Sigmoid colon (tissue), 7 donors: ENCODE results near the gene ANTXRL. TPM values are rescaled to one million over a fixed set of nuclear protein-coding genes. Genes with fewer than 3 reads are reported as not detected.
"Not testable (repeated sequence)": the region's sequence is repeated elsewhere in the genome, so short reads cannot be mapped to it uniquely, and the experiment has no call there.

ENCODE experiments used
- DNase-seq: peaks from one replicate; pipeline ENCODE4 v3.0.0-alpha.2; 2019
- H3K27ac ChIP-seq, 4 donors: fragments of 200-600 bp; sonication (generic); one replicate each; pipeline ENCODE4 v1.5.1; 2016 to 2019; ENCODE audit warnings: mild to moderate bottlenecking in 1 of 4
- H3K27me3 ChIP-seq, 3 donors: fragments of 200-600 bp; sonication (generic); one replicate each; pipeline ENCODE4 v1.5.1; 2019; ENCODE audit warnings: mild to moderate bottlenecking in 1 of 3
- H3K36me3 ChIP-seq, 4 donors: fragments of 200-600 bp; sonication (generic); one replicate each; pipeline ENCODE4 v1.5.1; 2016 to 2019
- H3K4me1 ChIP-seq, 4 donors: fragments of 200-600 bp; sonication (generic); one replicate each; pipeline ENCODE4 v1.5.1; 2017 to 2019
- H3K4me3 ChIP-seq, 4 donors: fragments of 200-600 bp; sonication (generic); one replicate each; pipeline ENCODE4 v1.5.1; 2017 to 2019; ENCODE audit warnings: mild to moderate bottlenecking in 2 of 4, moderate library complexity in 1 of 4
- H3K9me3 ChIP-seq, 4 donors: fragments of 200-600 bp in 3 of 4; sonication (generic) in 3 of 4; one replicate each; pipeline versions ENCODE4 v1.5.1 to v1.6.1; 2013 to 2019
- EP300 ChIP-seq, 4 donors: sonication (generic); formaldehyde crosslinking; IDR thresholded peaks; one replicate each; pipeline ENCODE4 v1.6.1; 2017; ENCODE audit warnings: antibody characterized with exemption in 4 of 4
- POLR2A ChIP-seq, 2 donors: fragments of 450-650 bp; IDR thresholded peaks; one replicate each; pipeline ENCODE4 v1.6.1; 2016; ENCODE audit warnings: antibody characterized with exemption in 2 of 2, mild to moderate bottlenecking in 2 of 2, moderate library complexity in 2 of 2
- POLR2AphosphoS5 ChIP-seq, 4 donors: sonication (generic); formaldehyde crosslinking; IDR thresholded peaks; one replicate each; pipeline ENCODE4 v1.6.1; 2017; ENCODE audit warnings: antibody characterized with exemption in 4 of 4
- WGBS, 2 donors: extraction: QIAGEN DNeasy Blood & Tissue Kit; methylation state at CpG; one replicate each; pipeline ENCODE4 v1.1.7; 2013; 5-methylcytosine and 5-hydroxymethylcytosine counted together
- intact Hi-C: fragments of 100-400 bp; cut with DNase I; formaldehyde crosslinking; loops from one replicate; pipeline ENCODE4 v1.15.1; 2023
- polyA plus RNA-seq, 3 donors: library from polyadenylated mRNA; stranded (reverse); fragments of 200-250 nt; gene quantifications; one replicate each; pipeline ENCODE4 v1.2.3, GENCODE V29; 2013
- total RNA-seq, 4 donors: library from RNA; depleted of rRNA; stranded (reverse); fragments of >200 nt; gene quantifications; one replicate each; pipeline ENCODE4 v1.1.0, GENCODE V29; 2016
- TF ChIP-seq, protein P1 (sequence below), 4 experiments: fragments of 450-650 bp in 3 of 4; fragments of 200-600 bp in 1 of 4; IDR thresholded peaks; one replicate each; pipeline ENCODE4 v1.5.1; 2016 to 2019; ENCODE audit warnings: antibody characterized with exemption in 4 of 4, mild to moderate bottlenecking in 3 of 4, moderate library complexity in 2 of 4
- donor health status: healthy with polysubstance abuse.
- donor health status: Bipolar disorder and iron deficiency.
- donor health status: healthy.

The ANTXRL gene
- total and polyA plus RNA-seq, 7 donors, result not detected

DNA sequence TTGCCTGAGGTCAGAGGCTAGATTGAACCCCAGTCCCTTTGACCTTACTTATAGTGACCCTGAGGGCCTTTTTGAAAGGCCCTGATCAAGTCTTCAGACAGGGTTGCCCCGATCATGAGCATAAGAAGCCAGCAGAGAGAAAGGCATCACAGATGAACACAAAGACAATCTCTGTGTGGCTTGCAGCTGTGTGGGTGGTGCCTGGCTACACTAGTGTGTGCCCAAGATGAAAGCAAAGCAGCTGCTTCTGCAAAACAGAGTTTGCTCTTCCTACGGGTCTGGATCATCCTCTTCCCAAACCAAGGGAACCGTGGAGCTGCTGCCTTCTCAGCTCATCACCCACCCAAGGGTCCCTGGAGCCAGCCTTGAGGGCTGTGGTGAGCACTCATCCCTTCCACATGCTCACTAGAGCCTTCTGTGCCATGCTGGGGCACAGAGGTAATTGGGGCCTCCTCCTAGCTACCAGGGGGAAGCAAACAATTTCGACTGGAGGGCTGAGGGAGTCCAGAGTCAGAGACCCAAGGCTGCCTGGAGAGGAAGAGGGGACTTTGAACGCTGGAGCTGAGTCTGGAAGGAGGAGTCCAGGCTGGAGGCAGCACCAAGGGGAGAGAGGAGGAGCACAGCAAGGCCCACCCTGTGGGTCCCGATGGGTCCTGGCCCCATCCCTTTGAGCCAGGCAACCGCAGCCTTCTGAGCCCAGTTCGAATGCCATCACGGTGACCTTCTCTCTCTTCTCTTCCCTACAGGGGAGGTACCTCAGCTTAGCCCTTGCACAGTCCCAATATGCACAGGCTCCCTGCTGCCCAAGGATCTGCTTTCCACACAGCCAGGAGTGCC lies 42.3 kb downstream of the ANTXRL start:
- intact Hi-C loops, result no loop called here
- WGBS, 2 donors, result 73 to 75% methylated on average over 9 of the region's 9 CpGs

DNA sequence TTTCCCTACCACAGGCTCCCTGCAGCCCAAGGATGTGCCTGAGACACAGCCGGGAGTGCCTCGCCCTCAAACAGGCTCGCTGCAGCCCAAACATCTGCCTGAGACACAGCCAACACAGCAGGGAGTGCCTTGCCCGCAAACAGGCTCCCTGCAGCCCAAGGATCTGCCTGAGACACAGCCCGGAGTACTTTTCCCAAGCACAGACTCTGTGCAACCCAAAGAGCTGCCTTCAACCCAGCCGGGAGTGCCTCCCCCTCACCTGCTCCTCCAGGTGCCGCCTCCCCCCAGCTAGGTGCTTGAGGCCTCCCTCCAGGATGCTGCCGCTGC lies 42.9 kb downstream of the ANTXRL start:
- no peak for TF ChIP-seq POLR2AphosphoS5 (IDR thresholded peaks at IDR 0.05)
- no peak for TF ChIP-seq EP300 (IDR thresholded peaks at IDR 0.05)
- TF ChIP-seq, protein P1, sequence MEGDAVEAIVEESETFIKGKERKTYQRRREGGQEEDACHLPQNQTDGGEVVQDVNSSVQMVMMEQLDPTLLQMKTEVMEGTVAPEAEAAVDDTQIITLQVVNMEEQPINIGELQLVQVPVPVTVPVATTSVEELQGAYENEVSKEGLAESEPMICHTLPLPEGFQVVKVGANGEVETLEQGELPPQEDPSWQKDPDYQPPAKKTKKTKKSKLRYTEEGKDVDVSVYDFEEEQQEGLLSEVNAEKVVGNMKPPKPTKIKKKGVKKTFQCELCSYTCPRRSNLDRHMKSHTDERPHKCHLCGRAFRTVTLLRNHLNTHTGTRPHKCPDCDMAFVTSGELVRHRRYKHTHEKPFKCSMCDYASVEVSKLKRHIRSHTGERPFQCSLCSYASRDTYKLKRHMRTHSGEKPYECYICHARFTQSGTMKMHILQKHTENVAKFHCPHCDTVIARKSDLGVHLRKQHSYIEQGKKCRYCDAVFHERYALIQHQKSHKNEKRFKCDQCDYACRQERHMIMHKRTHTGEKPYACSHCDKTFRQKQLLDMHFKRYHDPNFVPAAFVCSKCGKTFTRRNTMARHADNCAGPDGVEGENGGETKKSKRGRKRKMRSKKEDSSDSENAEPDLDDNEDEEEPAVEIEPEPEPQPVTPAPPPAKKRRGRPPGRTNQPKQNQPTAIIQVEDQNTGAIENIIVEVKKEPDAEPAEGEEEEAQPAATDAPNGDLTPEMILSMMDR (IDR thresholded peaks at IDR 0.05), result no peak
- no peak for TF ChIP-seq POLR2A (IDR thresholded peaks at IDR 0.05)
- Histone ChIP-seq H3K9me3 (no peaks in the 10 kb centered on the region), H3K36me3 (no peaks in the 10 kb centered on the region), H3K4me1 (no peaks in the 10 kb centered on the region), H3K27me3 (no peaks in the 10 kb centered on the region), H3K4me3 (no peak overlapping the region), H3K27ac (no peak overlapping the region)
- intact Hi-C loops, result no loop called here
- DNase-seq, result no peak
- WGBS, 2 donors, result 49 to 73% methylated on average over 8 of the region's 8 CpGs

More for the DNA sequence above, 42.3 kb downstream of the ANTXRL start:
- Histone ChIP-seq H3K27ac (no peak overlapping the region), H3K4me1 (no peaks in the 10 kb centered on the region), H3K27me3 (no peaks in the 10 kb centered on the region), H3K4me3 (no peak overlapping the region), H3K36me3 (no peaks in the 10 kb centered on the region), H3K9me3 (no peaks in the 10 kb centered on the region)
- no peak for TF ChIP-seq POLR2A (IDR thresholded peaks at IDR 0.05)
- TF ChIP-seq, protein P1 (IDR thresholded peaks at IDR 0.05), result no peak
- no peak for TF ChIP-seq POLR2AphosphoS5 (IDR thresholded peaks at IDR 0.05)
- no peak for TF ChIP-seq EP300 (IDR thresholded peaks at IDR 0.05)
- no peak for DNase-seq

DNA sequence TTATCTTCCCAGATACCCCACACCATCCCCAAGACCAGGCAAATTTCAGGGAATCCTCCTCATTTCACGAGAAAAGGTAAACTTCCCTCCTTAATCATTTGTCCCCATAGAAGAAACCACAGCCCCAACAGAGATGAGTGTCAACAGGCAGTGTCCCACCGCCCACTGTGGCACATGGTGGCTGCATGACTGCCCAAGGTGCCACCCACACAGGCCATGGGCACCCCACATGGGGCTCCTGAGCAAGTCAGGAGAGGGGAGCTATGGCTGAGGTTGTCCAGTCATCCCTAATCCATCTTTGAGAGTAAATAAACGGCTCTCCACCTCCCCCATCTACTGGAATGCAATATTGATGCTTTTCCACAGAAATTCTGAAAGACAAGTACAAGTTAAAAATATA lies 44.1 kb downstream of the ANTXRL start:
- no peaks in the 10 kb centered on the region for H3K36me3 ChIP-seq
- intact Hi-C loops, result no loop called here
- H3K4me3 ChIP-seq, result no peak overlapping the region
- TF ChIP-seq EP300 (IDR thresholded peaks at IDR 0.05) (no peak), POLR2A (IDR thresholded peaks at IDR 0.05) (no peak), POLR2AphosphoS5 (IDR thresholded peaks at IDR 0.05) (no peak)
- TF ChIP-seq, protein P1 (IDR thresholded peaks at IDR 0.05), result no peak
- DNase-seq, result no peak
- H3K27me3 ChIP-seq, result no peaks in the 10 kb centered on the region
- no peaks in the 10 kb centered on the region for H3K4me1 ChIP-seq
- no peak overlapping the region for H3K27ac ChIP-seq
- WGBS, 2 donors, result 77 to 82% methylated on average over 3 of the region's 3 CpGs
- H3K9me3 ChIP-seq, result no peaks in the 10 kb centered on the region

DNA sequence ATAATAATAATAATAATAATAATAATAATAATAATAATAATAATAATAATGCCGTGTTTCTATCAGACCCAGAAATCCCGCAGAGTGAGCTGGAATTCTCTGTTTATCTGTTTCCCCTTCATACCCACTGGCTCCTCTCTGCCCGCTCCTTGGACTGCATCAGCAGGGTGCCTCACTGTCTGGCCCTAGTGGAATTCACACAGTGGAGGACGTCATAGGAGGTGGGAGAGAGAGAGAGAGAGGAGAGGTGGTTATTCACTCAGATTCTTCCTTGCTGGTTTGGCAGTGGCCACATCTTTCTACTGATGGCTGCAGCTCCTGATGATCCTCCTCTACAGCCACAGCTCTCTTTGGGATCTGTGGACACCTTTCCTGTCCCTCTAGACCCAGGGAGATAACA lies 78.7 kb downstream of the ANTXRL start:
- 72 to 94% methylated on average over 2 to 3 of the region's 4 CpGs for WGBS, 2 donors
- H3K27ac ChIP-seq, DNase-seq, H3K36me3 ChIP-seq, H3K9me3 ChIP-seq, H3K4me3 ChIP-seq, intact Hi-C loops, H3K4me1 ChIP-seq, H3K27me3 ChIP-seq: not testable (repeated sequence)

DNA sequence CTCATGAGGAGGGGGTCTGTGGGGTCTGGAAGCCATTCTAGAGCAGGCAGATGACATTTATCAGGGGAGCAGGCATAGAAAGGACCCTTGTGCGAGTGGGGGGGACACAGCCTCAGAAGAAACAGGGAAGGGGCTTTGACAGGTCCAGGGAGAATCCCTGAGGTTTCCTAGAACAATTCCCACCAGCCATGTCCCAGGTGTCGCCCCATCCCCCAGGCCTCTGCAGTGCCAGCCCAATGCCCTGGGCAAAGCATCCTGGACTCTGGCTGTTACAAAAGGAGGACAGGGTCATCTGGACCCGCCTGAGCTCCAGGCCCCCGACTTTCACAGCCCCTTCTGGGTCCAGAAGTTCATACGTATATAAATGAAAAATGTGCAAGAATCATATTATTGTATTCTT lies 80.4 kb downstream of the ANTXRL start:
- intact Hi-C loops, result not testable (repeated sequence)

DNA sequence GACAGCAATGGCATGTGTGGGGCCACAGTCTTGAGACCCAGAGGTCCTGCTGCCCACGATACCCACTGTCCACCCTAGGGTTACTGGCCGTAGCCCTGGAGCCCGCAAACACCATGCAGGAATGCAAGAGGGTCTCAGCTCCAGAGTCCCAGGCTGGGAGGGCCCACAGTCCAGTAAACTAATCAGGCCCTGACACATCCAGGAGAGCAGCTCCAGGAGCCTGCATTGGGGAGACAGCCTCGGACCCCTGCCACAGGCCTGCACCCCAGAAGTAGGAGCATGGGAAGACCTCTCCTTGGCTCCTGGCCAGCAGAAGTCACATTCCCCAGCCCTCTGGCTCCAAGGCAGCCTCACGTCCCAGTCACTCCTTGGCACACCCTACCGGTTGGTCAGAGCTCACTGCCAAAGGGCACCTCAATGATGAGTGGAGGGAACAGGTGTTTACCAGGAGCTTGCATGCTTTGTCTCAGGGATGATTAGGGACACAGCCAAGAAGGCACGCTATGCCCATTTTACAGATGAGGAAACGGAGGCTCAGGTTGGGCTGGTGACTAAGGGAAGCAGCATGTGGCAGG lies 81.0 kb downstream of the ANTXRL start:
- H3K9me3 ChIP-seq, H3K4me1 ChIP-seq, intact Hi-C loops, H3K4me3 ChIP-seq, H3K27me3 ChIP-seq, H3K36me3 ChIP-seq, DNase-seq, H3K27ac ChIP-seq: not testable (repeated sequence)
- 72 to 89% methylated on average over 6 of the region's 8 CpGs for WGBS, 2 donors

More for the DNA sequence above, 80.4 kb downstream of the ANTXRL start:
- H3K27ac ChIP-seq, DNase-seq, H3K4me3 ChIP-seq, H3K4me1 ChIP-seq, H3K9me3 ChIP-seq, H3K36me3 ChIP-seq, H3K27me3 ChIP-seq: not testable (repeated sequence)
- 87% methylated on average over 2 of the region's 5 CpGs; no CpG with 5 or more reads in 1 of the 2 donors for WGBS, 2 donors

DNA sequence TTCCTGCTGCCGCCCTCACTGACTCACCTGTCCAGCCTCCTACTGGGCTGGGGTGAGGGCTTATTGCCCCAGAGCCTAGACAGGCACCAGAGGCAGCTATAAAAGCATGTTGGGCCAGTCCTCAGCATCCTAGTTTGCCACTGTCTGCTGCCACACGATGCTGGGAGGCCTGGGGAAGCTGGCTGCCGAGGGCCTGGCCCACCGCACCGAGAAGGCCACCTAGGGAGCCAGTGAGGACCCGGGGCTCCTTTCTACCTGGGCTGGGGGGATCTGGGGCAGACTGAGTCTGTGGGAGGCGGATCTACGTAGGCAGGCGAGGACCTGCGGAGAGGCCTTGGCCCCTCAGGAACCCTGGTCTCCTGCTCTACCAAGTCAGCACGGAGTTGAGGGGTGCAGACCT lies 82.2 kb downstream of the ANTXRL start:
- intact Hi-C loops, H3K27me3 ChIP-seq, H3K27ac ChIP-seq, H3K36me3 ChIP-seq, H3K9me3 ChIP-seq, H3K4me1 ChIP-seq, H3K4me3 ChIP-seq, DNase-seq: not testable (repeated sequence)
- WGBS, 2 donors, result 90 to 94% methylated on average over 10 of the region's 11 CpGs

DNA sequence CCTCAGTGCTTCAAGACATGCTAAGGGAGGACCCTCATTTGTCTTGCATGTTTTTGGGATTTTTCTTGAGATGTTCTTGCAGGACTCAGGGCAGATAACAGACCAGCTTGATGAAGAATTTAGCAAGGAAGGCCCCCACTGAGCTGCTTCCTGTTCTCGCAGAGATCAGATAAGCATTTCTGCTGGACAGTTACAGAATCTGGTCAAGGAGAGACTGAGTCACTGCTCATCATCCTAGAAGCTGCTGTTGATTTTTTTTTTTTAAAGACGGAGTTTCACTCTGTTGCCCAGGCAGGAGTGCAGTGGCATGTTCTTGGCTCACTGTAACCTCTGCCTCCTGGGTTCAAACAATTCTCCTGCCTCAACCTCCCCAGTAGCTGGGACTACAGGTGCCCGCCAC lies 87.6 kb downstream of the ANTXRL start:
- DNase-seq, H3K4me3 ChIP-seq, H3K9me3 ChIP-seq, H3K36me3 ChIP-seq, H3K27me3 ChIP-seq, H3K4me1 ChIP-seq, H3K27ac ChIP-seq, intact Hi-C loops: not testable (repeated sequence)
- 77 to 83% methylated on average over 2 of the region's 3 CpGs for WGBS, 2 donors

DNA sequence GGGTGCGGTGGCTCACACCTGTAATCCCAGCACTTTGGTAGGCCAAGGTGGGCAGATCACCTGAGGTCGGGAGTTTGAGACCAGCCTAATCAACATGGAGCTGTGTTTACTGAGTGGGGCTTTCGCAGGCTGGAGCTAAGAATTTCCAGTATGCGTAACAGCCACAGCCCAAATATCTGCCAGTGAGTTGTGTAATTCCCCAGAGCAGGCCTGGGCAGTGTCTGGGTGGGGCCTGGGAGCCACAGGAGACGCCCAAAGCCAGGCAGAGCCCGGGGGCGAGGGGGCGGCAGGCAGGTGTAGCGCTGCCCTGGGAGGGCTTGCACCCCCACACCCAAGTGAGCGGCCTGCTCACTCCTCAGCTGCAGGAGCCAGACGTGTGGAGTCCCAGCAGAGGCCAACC lies 88.6 kb downstream of the ANTXRL start, which contains the start of gene ANXA8L1:
ANXA8L1 (plus strand) TSS at position 371 of the 400 bp plus-strand sequence. CDS start 76 bp downstream, outside the sequence.
- intact Hi-C loops, DNase-seq, H3K27ac ChIP-seq, H3K9me3 ChIP-seq, H3K4me3 ChIP-seq, H3K36me3 ChIP-seq, H3K27me3 ChIP-seq, H3K4me1 ChIP-seq: not testable (repeated sequence)
- 83 to 86% methylated on average over 5 to 9 of the region's 11 CpGs for WGBS, 2 donors
